SU-DHL-6 (cell line): ENCODE measurements around the gene EVC.

Experiments used
- H2AFZ ChIP-seq: fragments of 200-600 bp; sonication (generic); 2 replicates; pipeline ENCODE4 v1.6.1; 2014; ENCODE audit warnings: low read depth, mild to moderate bottlenecking, moderate library complexity, mixed read lengths, antibody characterized with exemption, low read length; ENCODE audit not compliant: severe bottlenecking
- H3F3A ChIP-seq: fragments of 200-600 bp; shearing (Covaris generic); 2 replicates; pipeline ENCODE4 v1.6.0; 2016; ENCODE audit warnings: antibody characterized with exemption, mild to moderate bottlenecking; ENCODE audit not compliant: insufficient read depth
- H3K27ac ChIP-seq: fragments of 200-600 bp; sonication (generic); 2 replicates; pipeline ENCODE4 v1.5.1; 2016; ENCODE audit warnings: low read depth, mild to moderate bottlenecking, low read length, moderate library complexity, mixed read lengths
- H3K27me3 ChIP-seq: fragments of 200-600 bp; sonication (generic), shearing (Covaris generic); 2 replicates; pipeline ENCODE4 v1.6.0; 2014; ENCODE audit warnings: mild to moderate bottlenecking, low read length
- H3K36me3 ChIP-seq: fragments of 200-600 bp; sonication (generic); 2 replicates; pipeline ENCODE4 v1.6.1; 2014; ENCODE audit warnings: mild to moderate bottlenecking, low read length, mixed read lengths
- H3K4me2 ChIP-seq: fragments of 300-600, 200-600 bp; shearing (Covaris generic), sonication (generic); 2 replicates; pipeline ENCODE4 v1.6.0; 2014; ENCODE audit warnings: low read length, low read depth, mild to moderate bottlenecking; ENCODE audit not compliant: poor library complexity, severe bottlenecking
- H3K4me3 ChIP-seq: fragments of 200-600 bp; sonication (generic); 2 replicates; pipeline ENCODE4 v1.5.1; 2014; ENCODE audit warnings: antibody characterized with exemption, low read length, mild to moderate bottlenecking, mixed read lengths; ENCODE audit not compliant: insufficient read depth, poor library complexity, severe bottlenecking
- H3K79me2 ChIP-seq: fragments of 200-600 bp; sonication (generic); 2 replicates; pipeline ENCODE4 v1.6.1; 2014; ENCODE audit warnings: mild to moderate bottlenecking, low read length, moderate library complexity; ENCODE audit not compliant: insufficient read depth
- H3K9ac ChIP-seq: fragments of 200-600 bp; sonication (generic); 2 replicates; pipeline ENCODE4 v1.7.0; 2014; ENCODE audit warnings: mild to moderate bottlenecking, low read length
- H3K9me2 ChIP-seq: fragments of 200-600 bp; sonication (generic); replicated peaks from 2 replicates; pipeline ENCODE4 v1.6.1; 2014; ENCODE audit warnings: low read length; ENCODE audit not compliant: insufficient read depth
- H3K9me3 ChIP-seq: fragments of 200-600 bp; sonication (generic); 2 replicates; pipeline ENCODE4 v1.6.1; 2014; ENCODE audit warnings: low read length, mixed read lengths; ENCODE audit not compliant: insufficient read depth
- H4K20me1 ChIP-seq: fragments of 200-600 bp; sonication (generic); 2 replicates; pipeline ENCODE4 v1.6.1; 2014; ENCODE audit warnings: low read depth, mild to moderate bottlenecking, antibody characterized with exemption, low read length, moderate library complexity, mixed read lengths
- EZH2phosphoT487 ChIP-seq: fragments of 200-600 bp; sonication (generic), shearing (Covaris generic); conservative IDR thresholded peaks from 2 replicates; pipeline ENCODE4 v1.6.1; 2018; ENCODE audit warnings: mild to moderate bottlenecking, antibody characterized with exemption, low read length, moderate library complexity, mixed read lengths
- TF ChIP-seq, protein P1 (sequence below): fragments of 200-600 bp; sonication (generic); IDR thresholded peaks from one replicate; pipeline ENCODE4 v1.5.1; 2017; ENCODE audit warnings: antibody characterized with exemption, mild to moderate bottlenecking, low read length, moderate library complexity; ENCODE audit not compliant: insufficient read depth, poor library complexity, severe bottlenecking

The EVC gene

GRCh38 chr4:5716391-5716790, 5.4 kb downstream of the EVC start:
- Histone ChIP-seq H3K9ac (no peak overlapping the region), H3F3A (no peaks in the 10 kb centered on the region), H4K20me1 (no peaks in the 10 kb centered on the region), H2AFZ (no peak overlapping the region), H3K27ac (no peak overlapping the region), H3K4me2 (no peak overlapping the region), H3K9me3 (no peaks in the 10 kb centered on the region), H3K27me3 (no peaks in the 10 kb centered on the region), H3K4me3 (no peak overlapping the region), H3K9me2 (no peaks in the 10 kb centered on the region), H3K79me2 (no peaks in the 10 kb centered on the region), H3K36me3 (no peaks in the 10 kb centered on the region)
- TF ChIP-seq, protein P1, sequence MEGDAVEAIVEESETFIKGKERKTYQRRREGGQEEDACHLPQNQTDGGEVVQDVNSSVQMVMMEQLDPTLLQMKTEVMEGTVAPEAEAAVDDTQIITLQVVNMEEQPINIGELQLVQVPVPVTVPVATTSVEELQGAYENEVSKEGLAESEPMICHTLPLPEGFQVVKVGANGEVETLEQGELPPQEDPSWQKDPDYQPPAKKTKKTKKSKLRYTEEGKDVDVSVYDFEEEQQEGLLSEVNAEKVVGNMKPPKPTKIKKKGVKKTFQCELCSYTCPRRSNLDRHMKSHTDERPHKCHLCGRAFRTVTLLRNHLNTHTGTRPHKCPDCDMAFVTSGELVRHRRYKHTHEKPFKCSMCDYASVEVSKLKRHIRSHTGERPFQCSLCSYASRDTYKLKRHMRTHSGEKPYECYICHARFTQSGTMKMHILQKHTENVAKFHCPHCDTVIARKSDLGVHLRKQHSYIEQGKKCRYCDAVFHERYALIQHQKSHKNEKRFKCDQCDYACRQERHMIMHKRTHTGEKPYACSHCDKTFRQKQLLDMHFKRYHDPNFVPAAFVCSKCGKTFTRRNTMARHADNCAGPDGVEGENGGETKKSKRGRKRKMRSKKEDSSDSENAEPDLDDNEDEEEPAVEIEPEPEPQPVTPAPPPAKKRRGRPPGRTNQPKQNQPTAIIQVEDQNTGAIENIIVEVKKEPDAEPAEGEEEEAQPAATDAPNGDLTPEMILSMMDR, result no peak
- TF ChIP-seq EZH2phosphoT487, result no peak

DNA sequence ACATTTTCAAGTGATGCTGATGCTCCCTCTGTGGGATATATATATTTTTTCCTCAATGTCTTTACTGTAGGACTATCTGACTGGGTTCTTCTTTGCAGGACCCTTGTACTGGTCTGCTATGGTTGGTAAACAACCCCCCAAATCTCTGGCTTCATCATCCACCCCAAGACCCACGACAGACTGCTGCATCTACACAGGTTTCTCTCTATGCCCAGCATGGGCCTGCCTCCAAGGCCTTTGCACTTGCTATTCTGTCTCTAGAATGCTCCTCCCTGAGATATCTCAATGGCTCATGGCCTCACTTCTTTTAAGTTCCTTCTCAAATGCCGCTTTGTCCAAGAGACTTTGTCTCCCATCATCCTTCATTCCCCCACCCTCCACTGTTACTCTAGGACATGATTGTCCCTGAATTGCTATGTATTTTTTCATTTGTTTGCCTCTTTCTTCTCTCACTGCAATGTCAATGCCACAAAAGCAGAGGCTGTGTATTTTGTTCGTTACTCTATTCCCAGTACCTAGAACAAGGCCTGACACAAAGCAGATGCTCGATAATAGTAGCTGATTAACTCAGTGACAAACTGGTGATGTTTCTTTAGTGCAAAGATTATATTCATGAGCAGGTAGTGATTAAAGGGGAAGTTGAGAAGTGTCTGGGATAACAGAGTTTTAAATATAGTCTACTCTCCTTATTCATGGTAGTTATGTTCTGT, 6.6 kb downstream of the EVC start:
- Histone ChIP-seq H3K9me3 (no peaks in the 10 kb centered on the region), H3K27me3 (no peaks in the 10 kb centered on the region), H2AFZ (no peak overlapping the region), H3K4me3 (no peak overlapping the region), H3K9me2 (no peaks in the 10 kb centered on the region), H3K79me2 (no peaks in the 10 kb centered on the region), H3K27ac (no peak overlapping the region), H3K4me2 (no peak overlapping the region), H3K9ac (no peak overlapping the region), H3F3A (no peaks in the 10 kb centered on the region), H4K20me1 (no peaks in the 10 kb centered on the region), H3K36me3 (no peaks in the 10 kb centered on the region)
- no peak for TF ChIP-seq EZH2phosphoT487
- TF ChIP-seq, protein P1, result no peak

DNA sequence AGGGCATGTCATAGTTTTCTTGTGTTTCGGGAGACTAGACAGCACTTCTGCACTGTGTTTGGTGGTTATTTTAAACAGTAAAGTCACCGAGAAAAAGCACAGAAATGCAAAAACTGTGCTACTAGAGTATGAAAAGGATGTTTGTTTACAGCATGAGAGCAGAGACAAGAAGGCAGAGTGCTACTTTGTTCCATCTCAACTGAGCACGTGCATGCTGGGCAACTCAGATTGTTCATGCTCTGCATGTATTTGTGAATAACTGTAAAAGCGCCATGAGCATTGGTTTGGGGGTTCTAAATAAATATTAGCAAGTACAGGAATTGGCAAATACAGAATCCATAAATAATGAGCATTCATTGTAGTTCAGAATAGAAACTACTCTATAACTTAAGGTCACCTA, 7.4 kb downstream of the EVC start:
- no peaks in the 10 kb centered on the region for H3F3A ChIP-seq
- TF ChIP-seq, protein P1, result no peak
- no peak for TF ChIP-seq EZH2phosphoT487
- H3K9ac ChIP-seq, result no peak overlapping the region
- H3K9me3 ChIP-seq, result no peaks in the 10 kb centered on the region
- no peaks in the 10 kb centered on the region for H4K20me1 ChIP-seq
- H2AFZ ChIP-seq, result no peak overlapping the region
- no peak overlapping the region for H3K4me2 ChIP-seq
- no peaks in the 10 kb centered on the region for H3K36me3 ChIP-seq
- H3K4me3 ChIP-seq, result no peak overlapping the region
- no peaks in the 10 kb centered on the region for H3K9me2 ChIP-seq
- no peaks in the 10 kb centered on the region for H3K27me3 ChIP-seq
- no peaks in the 10 kb centered on the region for H3K79me2 ChIP-seq
- H3K27ac ChIP-seq, result no peak overlapping the region
